GM12878 (cell line): ENCODE measurements around the gene EXPH5. TPM values are rescaled to one million over a fixed set of nuclear protein-coding genes. Genes with fewer than 3 reads are reported as not detected.

ENCODE experiments used
- ATAC-seq: fragments of 200-7000 bp; cut with Tn5 transposase; 3 replicates; pipeline ENCODE4 v1.9.1; 2020; ENCODE audit warnings: mild to moderate bottlenecking, moderate library complexity
- BruUV-seq: library from RNA; stranded (reverse); fragments of 400-500 nt; replicated peaks from 2 replicates; lab custom pipeline; 2021; lab: Mats Ljungman, UMichigan
- CTCF ChIA-PET: fragments of 300-600 bp; sonication (Branson Sonifier 250); formaldehyde crosslinking; extraction: SDS; loops from one replicate; lab custom pipeline; 2021; ENCODE audit warnings: inconsistent platforms; lab: Yijun Ruan, JAX
- POLR2A ChIA-PET: fragments of 350-600 bp; formaldehyde crosslinking; extraction: SDS; loops from one replicate; lab custom pipeline; 2021; ENCODE audit warnings: inconsistent platforms; lab: Charles Lee
- RAD21 ChIA-PET: fragments of 300-600 bp; sonication (Branson Sonifier 250); formaldehyde crosslinking; loops from one replicate; lab custom pipeline; 2023; ENCODE audit warnings: antibody characterized with exemption; ENCODE audit not compliant: unreplicated experiment; lab: Charles Lee
- SMC1A ChIA-PET: fragments of 300-600 bp; sonication (Branson Sonifier 250); formaldehyde crosslinking; loops from one replicate; lab custom pipeline; 2023; ENCODE audit not compliant: unreplicated experiment, uncharacterized antibody; lab: Charles Lee
- DNase-seq: peaks from one replicate; pipeline ENCODE4 v3.0.0-alpha.2; 2011; ENCODE audit warnings: low read depth, low spot score
- FAIRE-seq: peaks from 3 replicates; lab custom pipeline; 2011; peaks lifted over from hg19 to GRCh38; lab: Jason Lieb, UNC
- H2AFZ ChIP-seq: 2 replicates; pipeline ENCODE4 v1.6.0; 2011; ENCODE audit warnings: low read depth, low read length, control low read depth; ENCODE audit not compliant: control insufficient read depth
- H3K27ac ChIP-seq: 2 replicates; pipeline ENCODE4 v1.5.1; 2011; ENCODE audit warnings: control low read depth; ENCODE audit not compliant: control insufficient read depth, insufficient read depth
- H3K27me3 ChIP-seq, 2 experiments: replicated peaks in 1 of 2; 2 replicates each; pipeline versions ENCODE4 v1.6.0 to v1.6.1; 2011; ENCODE audit warnings: low read length in 1 of 2; ENCODE audit not compliant: control insufficient read depth in 2 of 2, insufficient read depth in 2 of 2
- H3K36me3 ChIP-seq, 2 experiments: 2 replicates each; pipeline ENCODE4 v1.5.1; 2011; ENCODE audit warnings: low read length in 1 of 2; ENCODE audit not compliant: control insufficient read depth in 2 of 2, insufficient read depth in 2 of 2
- H3K4me1 ChIP-seq: 2 replicates; pipeline ENCODE4 v1.6.1; 2011; ENCODE audit warnings: mild to moderate bottlenecking, low read length, moderate library complexity, mixed read lengths; ENCODE audit not compliant: control insufficient read depth, insufficient read depth
- H3K4me2 ChIP-seq: 2 replicates; pipeline ENCODE4 v1.6.0; 2011; ENCODE audit warnings: control low read depth; ENCODE audit not compliant: control insufficient read depth, insufficient read depth
- H3K4me3 ChIP-seq: fragments of 200-600 bp; sonication (generic); 2 replicates; pipeline ENCODE4 v1.5.1; 2016
- H3K79me2 ChIP-seq: 2 replicates; pipeline ENCODE4 v1.6.0; 2011; ENCODE audit warnings: low read length; ENCODE audit not compliant: control insufficient read depth, insufficient read depth
- H3K9ac ChIP-seq: 2 replicates; pipeline ENCODE4 v1.8.0; 2011; ENCODE audit warnings: low read length, control low read depth, mixed read lengths; ENCODE audit not compliant: control insufficient read depth, insufficient read depth
- H3K9me3 ChIP-seq: replicated peaks from 3 replicates; pipeline ENCODE4 v1.5.1; 2011; ENCODE audit warnings: mild to moderate bottlenecking, low read length; ENCODE audit not compliant: control insufficient read depth, insufficient read depth
- H4K20me1 ChIP-seq: 2 replicates; pipeline ENCODE4 v1.6.0; 2011; ENCODE audit not compliant: control insufficient read depth, insufficient read depth
- CHD4 ChIP-seq: fragments of 200-600 bp; sonication (generic); IDR thresholded peaks from 2 replicates; pipeline ENCODE4 v1.6.1; 2016; ENCODE audit warnings: mild to moderate bottlenecking
- CREB1 ChIP-seq: IDR thresholded peaks from 2 replicates; pipeline ENCODE4 v1.6.1; 2012; ENCODE audit warnings: low read depth, mild to moderate bottlenecking, inconsistent platforms
- CTCF ChIP-seq, 3 experiments: IDR thresholded peaks in 2 of 3; conservative IDR thresholded peaks in 1 of 3; 2 replicates each; pipeline ENCODE4 v1.5.1; 2011; ENCODE audit warnings: low read depth in 3 of 3, low read length in 3 of 3, mild to moderate bottlenecking in 3 of 3, control low read depth in 2 of 3, moderate library complexity in 2 of 3, inconsistent platforms in 1 of 3, mixed read lengths in 1 of 3; ENCODE audit not compliant: control insufficient read depth in 2 of 3, insufficient read depth in 1 of 3; ENCODE audit errors: extremely low read depth in 1 of 3
- FOXM1 ChIP-seq: IDR thresholded peaks from 2 replicates; pipeline ENCODE4 v1.6.1; 2012; ENCODE audit warnings: low read depth, mild to moderate bottlenecking, inconsistent platforms, low read length, moderate library complexity
- GABPA ChIP-seq: IDR thresholded peaks from 2 replicates; pipeline ENCODE4 v1.6.1; 2014; ENCODE audit warnings: antibody characterized with exemption, low read depth, mild to moderate bottlenecking, inconsistent platforms
- LARP7 ChIP-seq: fragments of 450-650 bp; IDR thresholded peaks from 2 replicates; pipeline ENCODE4 v1.6.1; 2017; ENCODE audit warnings: mild to moderate bottlenecking
- MLLT1 ChIP-seq: fragments of 450-650 bp; IDR thresholded peaks from 2 replicates; pipeline ENCODE4 v1.6.1; 2016; ENCODE audit warnings: mild to moderate bottlenecking
- POU2F2 ChIP-seq: IDR thresholded peaks from 3 replicates; pipeline ENCODE4 v1.6.1; 2011; ENCODE audit warnings: low read depth, mild to moderate bottlenecking, low read length, borderline replicate concordance
- RCOR1 ChIP-seq: conservative IDR thresholded peaks from 2 replicates; pipeline ENCODE4 v1.6.1; 2012; ENCODE audit warnings: low read depth, low read length, improper control_type of control experiment
- RFX5 ChIP-seq: IDR thresholded peaks from 2 replicates; pipeline ENCODE4 v1.6.1; 2011; ENCODE audit warnings: low read depth, low read length, improper control_type of control experiment
- SIN3A ChIP-seq: IDR thresholded peaks from 2 replicates; pipeline ENCODE4 v1.6.1; 2012; ENCODE audit warnings: low read depth, low read length, improper control_type of control experiment
- ZBTB4 ChIP-seq: fragments of 450-650 bp; formaldehyde crosslinking; IDR thresholded peaks from 2 replicates; pipeline ENCODE4 v1.4.0; 2022; ENCODE audit warnings: mild to moderate bottlenecking, moderate library complexity
- ZNF217 ChIP-seq: fragments of 450-650 bp; IDR thresholded peaks from 2 replicates; pipeline ENCODE4 v1.6.1; 2017; ENCODE audit warnings: antibody characterized with exemption, mild to moderate bottlenecking
- ZSCAN29 ChIP-seq: fragments of 450-650 bp; IDR thresholded peaks from 2 replicates; pipeline ENCODE4 v1.6.1; 2017; ENCODE audit warnings: mild to moderate bottlenecking, moderate library complexity
- WGBS: methylation state at CpG from one replicate; pipeline ENCODE4 v1.1.6; 2016; ENCODE audit warnings: low lambda C conversion rate; ENCODE audit not compliant: insufficient replicate concordance, insufficient coverage; ENCODE audit errors: missing lambda C conversion rate; 5-methylcytosine and 5-hydroxymethylcytosine counted together
- in situ Hi-C: fragments of 300-500 bp; cut with MboI; formaldehyde crosslinking; loops from 9 replicates; pipeline ENCODE4 v1.14.3; 2018; ENCODE audit warnings: mixed read lengths
- intact Hi-C: fragments of 100-400 bp; cut with micrococcal nuclease; formaldehyde crosslinking; loops from one replicate; pipeline ENCODE4 v1.14.2; 2022; ENCODE audit not compliant: unreplicated experiment
- polyA plus RNA-seq, 11 experiments: library from polyadenylated mRNA; depleted of rRNA in 4 of 11; unstranded in 6 of 11; stranded (reverse) in 5 of 11; fragments of >200 nt; fragmentation: Nextera tagmentation in 4 of 11; fragmentation: Illumina TruSeq in 1 of 11; extraction: Ambion mirVana in 4 of 11; extraction: Trizol in 1 of 11; gene quantifications; 1 replicate in 1 of 11; 2 replicates in 10 of 11; pipeline versions ENCODE4 v1.2.1 to v1.2.3, GENCODE V29; 2011 to 2016; ENCODE audit warnings: inconsistent platforms in 2 of 11, missing spikeins in 2 of 11, low read depth in 1 of 11
- total RNA-seq, 4 experiments: library from RNA; depleted of rRNA in 3 of 4; stranded (reverse); fragments of >200 nt in 3 of 4; fragmentation: Illumina TruSeq in 1 of 4; extraction: Trizol in 1 of 4; gene quantifications; 2 replicates each; pipeline versions ENCODE4 v1.2.1 to v1.2.3, GENCODE V29; 2013 to 2021

EXPH5 gene
- total and polyA plus RNA-seq, 10 of the 15 experiments (the other 5 are each of a cell fraction or from before 2014, with no cell fraction given) = 0.69 to 11.1 (median 4.3) TPM

- Histone ChIP-seq H3K4me2 (peak overlapping the region; percentile 46), H4K20me1 (no peaks in the 10 kb centered on the region), H3K4me3 (peak overlapping the region; percentile 96; the same call in 1 of the 2 replicates), H3K27ac (no peak overlapping the region), H3K4me1 (peaks cover 5% of the 10 kb centered on the region), H2AFZ (no peak overlapping the region), H3K79me2 (no peaks in the 10 kb centered on the region; the same call in 1 of the 2 replicates), H3K9me3 (no peaks in the 10 kb centered on the region), H3K9ac (no peak overlapping the region), H3K36me3 (no peaks in the 10 kb centered on the region), H3K27me3 (no peaks in the 10 kb centered on the region)
- BruUV-seq = no TSS peak
- DNase-seq (no peak), ATAC-seq (no peak), FAIRE-seq (no peak)
- intact Hi-C loops (loop anchor here (1.0 to 2.0 kb wide), 2 partner anchors 34 to 95 kb away; no protein-coding TSS in a partner anchor), in situ Hi-C loops (no loop called here)
- SMC1A ChIA-PET = interaction anchor here (1.5 to 2.5 kb wide), 3 partner anchors 28 to 34 kb away, joined by 4 to 7 read pairs (median 5); no protein-coding TSS in a partner anchor
- CTCF ChIA-PET = no interaction called here
- WGBS = 95% methylated on average over 4 of the region's 4 CpGs
- no peak for TF ChIP-seq ZNF217
- no peak for TF ChIP-seq SIN3A
- no peak for TF ChIP-seq CREB1
- no peak for TF ChIP-seq GABPA
- TF ChIP-seq RFX5 = no peak
- TF ChIP-seq POU2F2 = no peak
- TF ChIP-seq LARP7 = no peak
- no peak for TF ChIP-seq ZBTB4 (CRISPR knock-in tag)
- no peak for TF ChIP-seq CTCF (IDR thresholded peaks at IDR 0.05 in 2 of 3, conservative IDR thresholded peaks at IDR 0.05 in 1 of 3; ENCODE audit: control insufficient read depth in 2 of 3, extremely low read depth in 1 of 3, insufficient read depth in 1 of 3, low read depth in 3 of 3, low read length in 3 of 3)
- TF ChIP-seq FOXM1 = no peak
- TF ChIP-seq ZSCAN29 = no peak
- TF ChIP-seq MLLT1 = no peak
- no peak for TF ChIP-seq RCOR1
- no peak for TF ChIP-seq CHD4
- RAD21 ChIA-PET = interaction anchor here (2.0 to 4.4 kb wide), 3 partner anchors 31 to 52 kb away, joined by 7 to 102 read pairs (median 38); no protein-coding TSS in a partner anchor
- POLR2A ChIA-PET = interaction anchor here (1.5 to 5.5 kb wide), 2 partner anchors 8 to 33 kb away, joined by 5 to 23 read pairs; no protein-coding TSS in a partner anchor
Observed at GRCh38 chr11:108591893-108592292, 1.7 kb downstream of the EXPH5 start.
